Transverse colon (tissue), 4 donors: ENCODE measurements around the gene CECR2. TPM values are rescaled to one million over a fixed set of nuclear protein-coding genes. Genes with fewer than 3 reads are reported as not detected.

Experiments used
- DNase-seq: peaks from one replicate; pipeline ENCODE4 v3.0.0-alpha.2; 2019
- H3K27ac ChIP-seq, 4 donors: fragments of 200-600 bp; sonication (generic); 2 replicates each; pipeline ENCODE4 v1.5.1; 2016 to 2018; ENCODE audit warnings: inconsistent platforms in 4 of 4
- H3K27me3 ChIP-seq: fragments of 200-600 bp; sonication (generic); 2 replicates; pipeline ENCODE4 v1.5.1; 2017; ENCODE audit warnings: inconsistent platforms
- H3K36me3 ChIP-seq, 4 donors: fragments of 200-600 bp; sonication (generic); 2 replicates each; pipeline ENCODE4 v1.5.1; 2017 to 2019; ENCODE audit warnings: inconsistent platforms in 4 of 4
- H3K4me1 ChIP-seq, 4 donors: fragments of 200-600 bp; sonication (generic); 2 replicates each; pipeline ENCODE4 v1.5.1; 2017 to 2020; ENCODE audit warnings: inconsistent platforms in 4 of 4
- H3K4me3 ChIP-seq, 4 donors: fragments of 200-600 bp; sonication (generic); 1 replicate in 1 of 4; 2 replicates in 3 of 4; pipeline versions ENCODE4 v1.5.1 to v1.6.1; 2017 to 2019; ENCODE audit warnings: inconsistent platforms in 4 of 4
- H3K9me3 ChIP-seq, 2 donors: fragments of 200-600 bp; sonication (generic); 2 replicates each; pipeline ENCODE4 v1.5.1; 2017 to 2019; ENCODE audit warnings: inconsistent platforms in 2 of 2
- EP300 ChIP-seq: sonication (generic); formaldehyde crosslinking; IDR thresholded peaks from one replicate; pipeline ENCODE4 v1.6.1; 2017; ENCODE audit warnings: antibody characterized with exemption, low read depth
- POLR2A ChIP-seq: fragments of 450-650 bp; IDR thresholded peaks from one replicate; pipeline ENCODE4 v1.6.1; 2016; ENCODE audit warnings: antibody characterized with exemption, mild to moderate bottlenecking, moderate library complexity
- POLR2AphosphoS5 ChIP-seq, 3 donors: sonication (generic); formaldehyde crosslinking; IDR thresholded peaks; one replicate each; pipeline ENCODE4 v1.6.1; 2016; ENCODE audit warnings: antibody characterized with exemption in 3 of 3
- WGBS, 2 donors: methylation state at CpG; one replicate each; pipeline ENCODE4 v1.1.5; 2018; ENCODE audit warnings: low coverage in 1 of 2; 5-methylcytosine and 5-hydroxymethylcytosine counted together
- in situ Hi-C, 4 donors: fragments of 200-750 bp; cut with MboI; loops; one replicate each; pipeline versions ENCODE4 v1.15.0 to v1.15.1; 2017; ENCODE audit warnings: low sequenced_read_pairs in 3 of 4, low pct_ligation_motif_present in 1 of 4, low pct_unique_long_range_greater_than_20kb in 1 of 4
- intact Hi-C: fragments of 100-400 bp; cut with DNase I; formaldehyde crosslinking; loops from one replicate; pipeline ENCODE4 v1.15.1; 2023; ENCODE audit warnings: low total_unique reads
- total RNA-seq, 4 donors: library from RNA; depleted of rRNA; stranded (reverse); fragments of >200 nt; gene quantifications; one replicate each; pipeline ENCODE4 v1.1.0, GENCODE V29; 2016
- TF ChIP-seq, protein P1 (sequence below), 5 experiments: fragments of 200-600 bp in 3 of 5; fragments of 450-650 bp in 2 of 5; sonication (generic) in 3 of 5; IDR thresholded peaks; 1 replicate in 2 of 5; 2 replicates in 3 of 5; pipeline ENCODE4 v1.5.1; 2016 to 2017; ENCODE audit warnings: antibody characterized with exemption in 5 of 5, inconsistent platforms in 3 of 5, mild to moderate bottlenecking in 2 of 5, moderate library complexity in 1 of 5

CECR2 gene
- total RNA-seq, 4 donors from 2014 or later = 0.14 to 0.64 (median 0.60) TPM; not detected in 1

DNA sequence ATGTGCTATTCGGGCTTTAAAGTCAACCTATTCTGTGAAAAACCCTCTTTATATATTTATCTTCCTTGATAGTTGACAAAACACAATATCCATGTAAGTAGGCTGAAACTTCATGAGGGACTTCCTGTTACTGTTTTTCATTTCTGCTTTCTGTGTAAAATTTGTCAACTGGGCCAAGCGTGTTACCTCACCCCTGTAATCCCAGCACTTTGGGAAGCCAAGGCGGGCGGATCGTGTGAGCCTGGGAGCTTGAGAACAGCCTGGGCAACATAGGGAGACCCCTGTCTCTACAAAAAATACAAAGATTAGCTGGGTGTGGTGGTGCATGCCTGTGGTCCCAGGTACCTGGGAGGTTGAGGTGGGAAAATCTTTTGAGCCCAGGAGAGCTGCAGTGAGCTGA lies 127.6 kb downstream of the CECR2 start:
- Histone ChIP-seq H3K27ac (no peak overlapping the region), H3K4me1 (no peaks in the 10 kb centered on the region), H3K4me3 (no peak overlapping the region), H3K9me3 (no peaks in the 10 kb centered on the region), H3K27me3 (no peaks in the 10 kb centered on the region), H3K36me3 (no peaks in the 10 kb centered on the region)
- intact Hi-C loops (no loop called here), in situ Hi-C loops (loop anchor here in 3 of 4 donors (5.0 to 25.0 kb wide), 2 partner anchors 310 to 420 kb away; no protein-coding TSS in a partner anchor)
- WGBS, 2 donors = 57 to 58% methylated on average over 1 to 5 of the region's 5 CpGs
- TF ChIP-seq EP300 = no peak
- no peak for DNase-seq

DNA sequence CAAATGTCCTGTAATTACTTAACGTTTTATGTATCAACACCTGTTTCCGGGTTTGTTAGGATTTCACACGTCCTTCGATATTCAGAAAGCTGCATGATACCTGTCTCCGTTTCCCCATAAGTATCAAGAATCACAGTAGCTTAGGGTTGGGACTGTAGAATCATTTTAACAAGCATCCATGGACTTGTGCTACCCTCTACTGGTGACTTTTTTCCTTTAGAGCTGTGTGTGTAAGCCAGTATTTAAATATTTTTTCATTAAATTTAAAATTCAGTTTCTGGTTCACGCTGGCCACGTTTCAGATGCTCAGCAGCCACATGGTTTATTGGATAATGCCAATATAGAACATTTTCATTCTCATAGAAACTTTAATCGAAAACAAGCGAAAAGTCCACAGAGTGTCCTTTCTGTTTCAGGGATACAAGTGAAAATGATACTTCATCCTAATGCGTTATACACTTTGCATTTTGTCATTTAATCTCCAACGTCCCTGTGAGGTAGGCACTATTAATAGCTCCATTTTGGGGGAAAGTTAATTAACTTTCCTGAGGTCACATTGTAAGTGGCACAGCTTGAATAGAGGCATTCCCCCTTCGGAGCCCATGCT lies 132.5 kb downstream of the CECR2 start:
- in situ Hi-C loops (loop anchor here (5.0 to 25.0 kb wide), 5 partner anchors 297 to 439 kb away; no protein-coding TSS in a partner anchor), intact Hi-C loops (no loop called here)
- H3K27me3 ChIP-seq = no peaks in the 10 kb centered on the region
- TF ChIP-seq, protein P1, sequence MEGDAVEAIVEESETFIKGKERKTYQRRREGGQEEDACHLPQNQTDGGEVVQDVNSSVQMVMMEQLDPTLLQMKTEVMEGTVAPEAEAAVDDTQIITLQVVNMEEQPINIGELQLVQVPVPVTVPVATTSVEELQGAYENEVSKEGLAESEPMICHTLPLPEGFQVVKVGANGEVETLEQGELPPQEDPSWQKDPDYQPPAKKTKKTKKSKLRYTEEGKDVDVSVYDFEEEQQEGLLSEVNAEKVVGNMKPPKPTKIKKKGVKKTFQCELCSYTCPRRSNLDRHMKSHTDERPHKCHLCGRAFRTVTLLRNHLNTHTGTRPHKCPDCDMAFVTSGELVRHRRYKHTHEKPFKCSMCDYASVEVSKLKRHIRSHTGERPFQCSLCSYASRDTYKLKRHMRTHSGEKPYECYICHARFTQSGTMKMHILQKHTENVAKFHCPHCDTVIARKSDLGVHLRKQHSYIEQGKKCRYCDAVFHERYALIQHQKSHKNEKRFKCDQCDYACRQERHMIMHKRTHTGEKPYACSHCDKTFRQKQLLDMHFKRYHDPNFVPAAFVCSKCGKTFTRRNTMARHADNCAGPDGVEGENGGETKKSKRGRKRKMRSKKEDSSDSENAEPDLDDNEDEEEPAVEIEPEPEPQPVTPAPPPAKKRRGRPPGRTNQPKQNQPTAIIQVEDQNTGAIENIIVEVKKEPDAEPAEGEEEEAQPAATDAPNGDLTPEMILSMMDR (IDR thresholded peaks at IDR 0.05) = peak; percentile 56 to 81 (median 66)
- no peak for TF ChIP-seq POLR2AphosphoS5 (IDR thresholded peaks at IDR 0.05)
- H3K4me3 ChIP-seq = no peak overlapping the region
- H3K36me3 ChIP-seq = no peaks in the 10 kb centered on the region
- H3K4me1 ChIP-seq = no peaks in the 10 kb centered on the region
- DNase-seq = peak; percentile 9
- WGBS, 2 donors = 37 to 38% methylated on average over 9 to 12 of the region's 12 CpGs
- no peaks in the 10 kb centered on the region for H3K9me3 ChIP-seq
- no peak overlapping the region for H3K27ac ChIP-seq

DNA sequence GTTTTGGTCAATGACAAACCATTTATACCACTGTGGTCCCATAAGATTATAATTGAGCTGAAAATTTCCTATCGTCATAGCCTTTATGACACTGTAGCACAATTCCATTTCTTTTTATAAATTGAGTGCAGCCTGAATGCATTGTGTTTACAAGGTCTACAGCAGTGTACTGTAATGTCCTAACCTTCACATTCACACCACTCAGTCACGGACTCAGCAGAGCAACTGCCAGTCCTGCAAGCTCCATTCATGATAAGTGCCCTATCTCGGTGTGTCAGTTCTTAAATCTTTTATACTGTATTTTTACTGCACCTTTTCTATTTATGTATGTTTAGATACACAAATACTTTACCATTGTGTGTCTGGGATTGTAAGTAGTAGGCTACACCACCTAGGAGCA lies 138.8 kb downstream of the CECR2 start:
- intact Hi-C loops = no loop called here
- Histone ChIP-seq H3K4me3 (no peak overlapping the region), H3K36me3 (no peaks in the 10 kb centered on the region), H3K27me3 (no peaks in the 10 kb centered on the region), H3K9me3 (no peaks in the 10 kb centered on the region), H3K27ac (no peak overlapping the region), H3K4me1 (no peaks in the 10 kb centered on the region)
- DNase-seq = no peak
- TF ChIP-seq EP300 (no peak), POLR2AphosphoS5 (IDR thresholded peaks at IDR 0.05) (no peak), POLR2A (no peak)
- TF ChIP-seq, protein P1 (IDR thresholded peaks at IDR 0.05) = no peak
- in situ Hi-C loops = loop anchor here (10.0 to 25.0 kb wide), 4 partner anchors 303 to 446 kb away; no protein-coding TSS in a partner anchor
- 87 to 88% methylated on average over 3 of the region's 3 CpGs for WGBS, 2 donors

DNA sequence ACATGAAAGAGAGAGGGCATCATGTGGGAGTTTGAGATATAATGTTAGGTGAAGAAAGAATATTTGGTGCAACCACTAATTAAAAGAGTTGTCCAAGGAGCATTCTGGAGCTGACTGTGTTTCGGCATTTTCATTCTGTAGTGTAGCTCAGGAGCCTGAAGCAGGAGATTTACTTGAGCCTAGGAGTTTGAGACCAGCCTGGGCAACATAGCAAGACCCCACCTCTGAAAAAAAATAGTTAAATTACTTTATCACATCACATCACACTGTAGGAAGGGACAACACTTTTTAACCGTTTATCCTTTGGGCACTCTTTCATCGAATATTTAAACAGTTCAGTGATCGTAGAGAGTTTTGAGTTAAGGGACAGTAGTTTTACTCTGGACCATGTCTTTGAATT lies 143.7 kb downstream of the CECR2 start:
- Histone ChIP-seq H3K9me3 (no peaks in the 10 kb centered on the region), H3K4me3 (no peak overlapping the region), H3K4me1 (no peaks in the 10 kb centered on the region), H3K36me3 (no peaks in the 10 kb centered on the region), H3K27me3 (no peaks in the 10 kb centered on the region), H3K27ac (no peak overlapping the region)
- TF ChIP-seq, protein P1 (IDR thresholded peaks at IDR 0.05) = no peak
- TF ChIP-seq POLR2A (no peak), EP300 (no peak), POLR2AphosphoS5 (IDR thresholded peaks at IDR 0.05) (no peak)
- DNase-seq = no peak
- in situ Hi-C loops = loop anchor here in 1 of 4 donors (25.0 kb wide), 1 partner anchor 451 kb away; no protein-coding TSS in a partner anchor
- intact Hi-C loops = no loop called here
- 87 to 97% methylated on average over 3 to 4 of the region's 4 CpGs for WGBS, 2 donors
